OCI-LY7 (cell line): ENCODE data around the gene ACTG2. TPM values are rescaled to one million over a fixed set of nuclear protein-coding genes. Genes with fewer than 3 reads are reported as not detected.

ENCODE experiments used
- BruUV-seq: library from RNA; stranded (reverse); fragments of 400-500 nt; replicated peaks from 2 replicates; lab custom pipeline; 2021; lab: Mats Ljungman, UMichigan
- CTCF ChIA-PET: fragments of 300-600 bp; sonication (Branson Sonifier 250); formaldehyde crosslinking; loops from one replicate; lab custom pipeline; 2022; ENCODE audit warnings: antibody characterized with exemption; ENCODE audit not compliant: unreplicated experiment; lab: Charles Lee
- POLR2A ChIA-PET: fragments of 300-600 bp; sonication (Branson Sonifier 250); formaldehyde crosslinking; loops from one replicate; lab custom pipeline; 2022; ENCODE audit warnings: antibody characterized with exemption; lab: Charles Lee
- DNase-seq: peaks from one replicate; pipeline ENCODE4 v3.0.0-alpha.2; 2015; ENCODE audit warnings: low spot score
- H2AFZ ChIP-seq: fragments of 200-600 bp; sonication (generic), shearing (Covaris generic); 2 replicates; pipeline ENCODE4 v1.6.1; 2014; ENCODE audit warnings: mild to moderate bottlenecking, antibody characterized with exemption, low read length, moderate library complexity
- H3K27ac ChIP-seq: fragments of 200-600 bp; sonication (generic); 2 replicates; pipeline ENCODE4 v1.5.1; 2014; ENCODE audit warnings: mixed run types, low read depth, mild to moderate bottlenecking, moderate library complexity, low read length, inconsistent platforms; ENCODE audit not compliant: poor library complexity, severe bottlenecking
- H3K36me3 ChIP-seq: fragments of 200-600 bp; sonication (generic); 2 replicates; pipeline ENCODE4 v1.6.1; 2014; ENCODE audit warnings: mild to moderate bottlenecking, antibody characterized with exemption, low read length, moderate library complexity, mixed read lengths; ENCODE audit not compliant: insufficient read depth
- H3K4me1 ChIP-seq: fragments of 200-600 bp; sonication (generic); 2 replicates; pipeline ENCODE4 v1.5.1; 2014; ENCODE audit warnings: mild to moderate bottlenecking, low read length; ENCODE audit not compliant: insufficient read depth, poor library complexity, severe bottlenecking
- H3K4me2 ChIP-seq: fragments of 200-600 bp; sonication (generic); 2 replicates; pipeline ENCODE4 v1.6.1; 2014; ENCODE audit warnings: mild to moderate bottlenecking, low read length
- H3K4me3 ChIP-seq: fragments of 200-600 bp; sonication (generic); 2 replicates; pipeline ENCODE4 v1.5.1; 2014; ENCODE audit warnings: mild to moderate bottlenecking, low read depth, low read length; ENCODE audit not compliant: poor library complexity, severe bottlenecking
- H3K79me2 ChIP-seq: fragments of 200-600 bp; sonication (generic); 2 replicates; pipeline ENCODE4 v1.6.1; 2016; ENCODE audit warnings: low read depth, mild to moderate bottlenecking, low read length, moderate library complexity, mixed read lengths; ENCODE audit not compliant: insufficient read depth
- H3K9me2 ChIP-seq: fragments of 200-600 bp; sonication (generic); 2 replicates; pipeline ENCODE4 v1.6.1; 2016; ENCODE audit warnings: mild to moderate bottlenecking, low read length, mixed read lengths; ENCODE audit not compliant: insufficient read depth
- H3K9me3 ChIP-seq: fragments of 200-600 bp; sonication (generic); 2 replicates; pipeline ENCODE4 v1.6.1; 2014; ENCODE audit warnings: mild to moderate bottlenecking, mixed run types, low read length, mixed read lengths
- H4K20me1 ChIP-seq: fragments of 200-600 bp; sonication (generic); 2 replicates; pipeline ENCODE4 v1.6.1; 2014; ENCODE audit warnings: mild to moderate bottlenecking, antibody characterized with exemption, low read length, moderate library complexity, mixed read lengths; ENCODE audit not compliant: insufficient read depth
- CTCF ChIP-seq: fragments of 200-600 bp; sonication (generic); conservative IDR thresholded peaks from 2 replicates; pipeline ENCODE4 v1.5.1; 2014; ENCODE audit warnings: mild to moderate bottlenecking, antibody characterized with exemption, low read length, moderate library complexity, mixed read lengths
- EZH2phosphoT487 ChIP-seq: fragments of 200-600 bp; sonication (generic); IDR thresholded peaks from 2 replicates; pipeline ENCODE4 v1.6.1; 2018; ENCODE audit warnings: low read depth, borderline replicate concordance, mild to moderate bottlenecking, mixed run types, antibody characterized with exemption, low read length, moderate library complexity, mixed read lengths
- intact Hi-C: fragments of 100-400 bp; cut with micrococcal nuclease; formaldehyde crosslinking; loops from one replicate; pipeline ENCODE4 v1.10.0; 2022; ENCODE audit not compliant: unreplicated experiment
- total RNA-seq, 2 experiments: library from RNA; depleted of rRNA in 1 of 2; stranded (reverse); fragments of >200 nt in 1 of 2; shearing (Covaris generic) in 1 of 2; gene quantifications; 2 replicates each; pipeline ENCODE4 v1.2.3, GENCODE V29; 2014 to 2022

Gene ACTG2
- total RNA-seq, 2 experiments from 2014 or later, result not detected

- H3K9me2 ChIP-seq, result no peaks in the 10 kb centered on the region
- no peak overlapping the region for H3K4me3 ChIP-seq
- no peak overlapping the region for H2AFZ ChIP-seq
- H4K20me1 ChIP-seq, result no peaks in the 10 kb centered on the region
- BruUV-seq, result no TSS peak
- H3K79me2 ChIP-seq, result no peaks in the 10 kb centered on the region
- no peaks in the 10 kb centered on the region for H3K9me3 ChIP-seq
- TF ChIP-seq EZH2phosphoT487, result no peak
- no peak for TF ChIP-seq CTCF
- ChIA-PET CTCF (no interaction called here), POLR2A (interaction anchor here (0.6 to 0.9 kb wide), 3 partner anchors 12 to 363 kb away, joined by 4 to 6 read pairs (median 4); no protein-coding TSS in a partner anchor)
- no peak overlapping the region for H3K27ac ChIP-seq
- DNase-seq, result no peak
- no peaks in the 10 kb centered on the region for H3K4me1 ChIP-seq
- H3K36me3 ChIP-seq, result no peaks in the 10 kb centered on the region
- intact Hi-C loops, result no loop called here
- H3K4me2 ChIP-seq, result no peak overlapping the region
These were observed 1.4 kb upstream of the ACTG2 start for GRCh38 chr2:73891276-73891901.

- Histone ChIP-seq H3K9me3 (no peaks in the 10 kb centered on the region), H3K79me2 (no peaks in the 10 kb centered on the region), H3K27ac (no peak overlapping the region), H3K9me2 (no peaks in the 10 kb centered on the region), H3K36me3 (no peaks in the 10 kb centered on the region), H2AFZ (no peak overlapping the region), H3K4me1 (no peaks in the 10 kb centered on the region), H3K4me2 (no peak overlapping the region), H3K4me3 (no peak overlapping the region), H4K20me1 (no peaks in the 10 kb centered on the region)
- intact Hi-C loops, result no loop called here
- CTCF ChIA-PET, result no interaction called here
- TF ChIP-seq EZH2phosphoT487 (no peak), CTCF (no peak)
- POLR2A ChIA-PET, result interaction anchor here (0.6 to 1.3 kb wide), 2 partner anchors 10 to 553 kb away, joined by 3 read pairs; no protein-coding TSS in a partner anchor
- no TSS peak for BruUV-seq
- DNase-seq, result no peak
These were observed 1.1 kb downstream of the ACTG2 start for GRCh38 chr2:73893764-73894474.

- no peaks in the 10 kb centered on the region for H4K20me1 ChIP-seq
- ChIA-PET POLR2A (interaction anchor here (1.3 kb wide), 1 partner anchor 11 kb away, joined by 3 read pairs; no protein-coding TSS in a partner anchor), CTCF (no interaction called here)
- DNase-seq, result no peak
- H3K4me2 ChIP-seq, result no peak overlapping the region
- H3K4me1 ChIP-seq, result no peaks in the 10 kb centered on the region
- H2AFZ ChIP-seq, result no peak overlapping the region
- H3K9me2 ChIP-seq, result no peaks in the 10 kb centered on the region
- no peak overlapping the region for H3K27ac ChIP-seq
- no peaks in the 10 kb centered on the region for H3K36me3 ChIP-seq
- no peak overlapping the region for H3K4me3 ChIP-seq
- intact Hi-C loops, result no loop called here
- H3K79me2 ChIP-seq, result no peaks in the 10 kb centered on the region
- no TSS peak for BruUV-seq
- TF ChIP-seq CTCF (no peak), EZH2phosphoT487 (no peak)
- H3K9me3 ChIP-seq, result no peaks in the 10 kb centered on the region
These were observed 1.7 kb downstream of the ACTG2 start for GRCh38 chr2:73894475-73894850.
